ENCODE measurements around the gene MTFMT.
"Not testable (repeated sequence)": the region's sequence is repeated elsewhere in the genome, so short reads cannot be mapped to it uniquely, and the experiment has no call there.

The MTFMT gene

DNA sequence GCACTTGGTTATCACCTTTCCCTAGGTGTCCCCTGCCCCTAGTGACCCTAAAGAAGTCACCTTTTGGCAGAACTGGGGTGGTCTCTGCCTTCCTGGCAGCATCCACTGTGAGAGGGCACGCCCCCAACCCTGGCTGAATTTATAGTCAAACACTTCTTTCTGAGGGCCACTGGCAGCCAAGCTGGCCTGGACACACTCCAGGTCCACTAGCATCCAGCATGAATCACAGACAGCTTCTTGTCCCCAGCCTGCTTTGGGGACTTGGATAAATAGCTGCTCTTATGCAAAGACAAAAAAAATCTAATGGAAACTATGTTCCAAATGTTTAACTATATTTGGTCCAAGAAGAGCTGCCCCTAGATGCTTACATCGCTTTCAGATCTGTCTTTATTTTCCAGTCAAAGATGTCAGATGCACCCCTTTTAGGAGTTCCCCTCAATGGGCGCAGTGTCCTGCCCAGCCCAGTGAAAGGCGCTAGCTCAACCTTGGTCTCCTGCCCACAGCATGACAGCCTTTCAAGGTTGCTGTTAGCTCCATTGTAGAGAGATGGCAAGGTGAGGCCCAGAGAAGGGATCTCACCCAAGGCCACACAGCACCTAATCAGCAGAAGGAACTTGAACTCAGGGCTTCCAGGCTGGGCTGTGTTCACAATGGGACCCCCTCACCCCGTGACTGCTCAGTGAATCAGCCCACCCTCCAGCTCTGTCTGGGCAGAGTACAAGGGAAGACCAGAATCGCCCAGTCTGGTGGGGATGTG is 31.4 kb upstream of the MTFMT start:
- no peak for DNase-seq (ENCODE audit: low read depth in 3 of 3, low spot score in 1 of 3)

DNA sequence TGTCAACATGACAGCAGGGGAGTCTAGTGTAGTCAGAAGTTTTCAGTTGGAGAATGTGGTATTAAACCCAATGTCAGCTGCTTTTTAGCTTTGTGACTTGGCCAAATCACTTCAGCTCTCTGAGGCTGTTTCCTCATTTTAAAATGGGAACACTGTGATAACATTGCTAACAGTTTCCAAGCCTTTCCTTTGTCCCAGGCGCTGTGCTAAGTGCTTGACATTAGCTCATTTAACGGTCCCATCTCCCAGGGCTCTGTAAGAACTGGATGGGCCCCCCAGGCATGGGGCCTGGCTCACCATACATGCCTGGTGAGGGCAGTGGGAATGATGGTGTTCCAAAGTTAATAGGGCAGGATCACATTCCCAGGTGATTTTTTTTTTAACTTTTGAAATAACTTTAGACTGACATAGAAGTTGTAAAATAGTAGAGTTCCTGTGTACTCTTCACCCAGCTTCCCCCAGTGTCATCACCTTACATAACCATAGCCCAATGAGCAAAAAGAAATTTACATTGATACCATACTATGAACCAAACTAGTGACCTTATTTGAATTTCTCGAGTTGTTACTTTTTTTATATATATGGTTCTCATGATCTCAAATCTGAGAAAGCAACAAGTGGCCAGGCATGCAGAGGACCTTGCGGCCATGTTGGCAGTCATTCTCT is 30.6 kb upstream of the MTFMT start:
- no peak for DNase-seq (ENCODE audit: low read depth in 3 of 3, low spot score in 1 of 3)

DNA sequence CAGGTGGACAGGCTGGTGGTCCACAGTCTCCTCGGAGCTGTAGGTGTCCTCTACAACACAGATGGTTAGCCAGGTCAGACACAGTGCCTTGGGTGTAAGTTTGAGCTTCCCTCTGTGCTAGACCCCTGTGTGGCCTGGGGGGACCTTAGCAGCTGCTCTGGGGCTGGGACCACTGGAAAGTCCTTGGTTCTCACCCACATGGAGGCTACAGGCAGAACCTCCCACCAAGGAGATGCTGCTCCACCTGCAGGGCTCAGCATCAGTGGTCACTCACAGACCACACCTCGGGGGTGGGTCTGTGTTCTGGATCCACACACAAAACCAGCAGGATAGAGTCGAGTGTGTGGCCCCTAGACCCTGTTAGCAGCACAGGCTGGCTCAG is 29.9 kb upstream of the MTFMT start:
- DNase-seq (ENCODE audit: low read depth in 3 of 3, low spot score in 1 of 3) = no peak

DNA sequence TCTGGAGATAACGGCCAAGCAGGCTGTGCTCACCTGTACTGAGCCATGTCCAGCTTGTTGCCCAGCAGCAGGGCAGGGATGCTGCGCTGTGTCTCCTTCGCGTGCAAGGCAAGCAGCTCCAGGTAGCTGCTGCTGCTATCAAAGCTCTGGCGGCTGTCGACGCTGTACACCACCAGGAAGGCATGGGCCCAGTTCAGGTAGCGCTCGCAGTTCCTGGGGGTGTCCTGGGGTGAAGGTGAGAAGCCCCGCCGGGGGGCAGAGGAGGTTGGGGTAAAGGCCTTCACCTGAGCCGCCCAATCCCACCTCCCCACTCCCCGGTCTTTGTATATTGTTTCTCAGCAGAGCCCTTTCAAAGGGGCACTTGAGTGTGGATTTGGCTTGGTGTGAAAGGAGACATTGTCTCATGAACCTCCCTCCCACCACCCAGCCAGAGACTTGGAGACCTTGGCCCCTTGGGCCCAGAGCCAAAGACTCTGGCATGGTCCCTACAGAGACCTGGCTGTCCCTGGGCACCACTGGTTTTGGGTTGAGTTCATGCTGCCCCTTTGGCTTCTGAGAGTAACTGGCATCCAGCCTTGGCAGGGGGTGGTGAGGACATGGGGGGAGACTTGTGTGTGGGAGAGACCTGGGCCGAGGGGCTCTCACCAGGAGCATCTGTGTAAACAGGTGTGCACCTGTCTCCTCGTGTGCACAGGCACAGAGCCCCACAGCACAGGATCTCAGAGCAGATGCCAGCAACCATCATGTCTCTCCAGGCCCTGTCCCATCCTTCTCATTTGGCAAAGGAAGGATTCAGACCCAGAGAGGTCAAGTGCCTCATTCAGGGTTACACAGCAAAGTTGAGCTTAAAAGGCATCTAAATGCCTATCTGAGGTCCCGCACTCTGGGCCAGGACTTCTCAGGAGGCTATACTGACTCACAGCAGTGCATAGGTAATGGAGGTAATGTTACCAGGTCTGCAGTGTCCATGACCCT is 29.2 kb upstream of the MTFMT start:
- no peak for DNase-seq (ENCODE audit: low read depth in 3 of 3, low spot score in 1 of 3)

DNA sequence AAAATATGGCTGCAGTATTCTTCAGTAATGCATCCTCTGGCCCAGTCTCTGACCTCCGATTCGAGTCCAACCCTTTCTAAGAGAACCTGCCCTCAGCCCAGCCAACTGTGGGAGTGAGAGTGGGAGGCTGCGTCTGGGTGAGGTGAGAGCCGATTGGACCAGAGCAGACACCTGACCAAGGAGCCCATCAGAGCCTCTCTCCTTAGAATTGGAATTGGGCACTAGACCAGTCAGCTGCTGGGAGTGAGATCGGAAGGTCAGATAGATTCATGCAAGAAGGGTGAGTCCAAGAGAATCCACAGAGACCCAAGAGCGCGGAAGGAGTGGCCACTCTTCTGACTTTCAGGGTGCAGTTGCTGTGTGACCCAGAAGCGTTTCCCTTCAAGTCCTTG is 28.1 kb upstream of the MTFMT start:
- no peak for DNase-seq (ENCODE audit: low read depth in 3 of 3, low spot score in 1 of 3)

DNA sequence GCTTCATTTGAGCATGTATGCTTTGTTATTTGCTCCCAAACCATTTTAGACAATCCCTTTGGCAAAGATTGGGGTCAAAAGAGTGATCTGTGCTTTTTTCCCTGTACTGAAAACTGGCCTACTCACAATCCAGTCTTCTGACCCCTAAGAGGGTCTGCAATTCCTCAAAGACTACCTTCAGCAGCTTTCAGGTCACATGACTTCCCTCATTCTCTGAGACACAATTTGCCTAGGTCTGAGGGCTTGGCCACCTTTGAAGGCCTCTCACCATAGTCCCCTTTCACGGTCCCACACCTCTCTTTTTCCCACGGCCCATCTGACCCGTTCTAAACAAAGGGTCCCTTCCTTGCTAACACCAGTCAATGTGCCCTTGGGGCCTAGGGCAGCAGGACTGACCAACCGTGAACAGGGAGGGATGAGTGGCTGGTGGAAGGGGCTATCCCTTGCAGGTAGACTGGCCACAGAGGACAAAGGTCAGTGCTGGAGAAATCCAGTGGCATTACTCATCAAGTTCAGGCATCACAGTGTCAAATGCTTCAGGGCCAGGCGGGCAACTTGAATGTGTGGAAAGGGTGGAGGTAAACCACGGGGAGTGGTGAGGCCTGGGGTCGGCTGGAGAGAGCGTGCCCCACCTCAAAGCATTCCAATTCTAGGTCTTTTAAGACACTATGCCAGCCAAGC is 27.6 kb upstream of the MTFMT start:
- DNase-seq (ENCODE audit: low read depth in 3 of 3, low spot score in 1 of 3) = no peak

DNA sequence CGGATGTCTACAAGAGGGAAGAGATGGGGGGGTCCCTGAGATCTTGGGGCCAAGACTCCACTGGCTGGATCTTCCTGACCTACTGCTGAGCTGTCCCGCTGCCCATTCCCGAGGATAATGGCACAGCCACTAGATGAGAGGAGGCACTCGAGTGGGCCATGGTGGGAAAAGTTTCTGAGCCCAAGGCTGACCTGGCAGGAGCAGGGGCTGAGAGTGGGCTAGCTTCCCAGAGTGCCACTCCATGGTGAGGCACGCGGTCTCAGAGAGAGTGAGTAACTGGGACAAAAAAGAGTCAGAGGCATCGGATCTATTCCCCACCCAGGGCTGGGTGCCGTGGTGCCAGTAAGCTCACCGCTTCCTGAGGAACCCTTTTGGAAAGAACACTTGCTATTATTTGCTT is 26.7 kb upstream of the MTFMT start:
- DNase-seq (ENCODE audit: low read depth in 3 of 3, low spot score in 1 of 3) = no peak

DNA sequence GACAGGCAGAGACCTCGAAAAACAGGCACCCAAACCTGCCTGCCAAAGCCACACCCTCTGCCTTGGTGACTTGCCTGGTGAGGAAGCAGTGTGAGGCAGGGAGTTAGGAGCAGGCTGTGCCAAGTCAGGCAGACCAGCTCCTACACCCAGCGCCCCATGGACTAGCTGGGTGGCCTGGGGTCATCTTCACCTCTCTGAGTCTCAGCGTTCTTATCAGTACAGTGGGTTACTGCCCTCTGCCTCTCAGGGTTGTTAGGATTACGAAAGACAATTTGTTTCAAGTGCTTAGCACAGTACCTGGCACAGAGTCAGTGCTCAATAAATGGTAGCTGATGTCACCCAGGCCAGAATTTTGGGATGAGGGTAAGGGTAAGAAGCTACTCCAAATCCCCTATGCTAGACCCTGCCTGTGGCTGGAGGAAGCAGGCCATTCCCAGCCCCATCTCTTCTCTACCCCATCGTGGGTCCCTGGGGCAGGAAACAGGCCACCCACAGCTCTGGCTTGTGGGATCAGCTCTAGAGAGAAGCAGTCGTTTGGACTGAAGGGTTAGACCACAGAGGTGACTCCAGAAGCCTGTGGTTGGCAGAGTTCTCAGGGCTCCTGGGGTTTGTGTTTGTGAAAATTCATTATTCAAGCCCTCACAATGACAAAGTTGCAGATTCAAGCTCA is 25.9 kb upstream of the MTFMT start:
- DNase-seq (ENCODE audit: low read depth in 3 of 3, low spot score in 1 of 3) = no peak

DNA sequence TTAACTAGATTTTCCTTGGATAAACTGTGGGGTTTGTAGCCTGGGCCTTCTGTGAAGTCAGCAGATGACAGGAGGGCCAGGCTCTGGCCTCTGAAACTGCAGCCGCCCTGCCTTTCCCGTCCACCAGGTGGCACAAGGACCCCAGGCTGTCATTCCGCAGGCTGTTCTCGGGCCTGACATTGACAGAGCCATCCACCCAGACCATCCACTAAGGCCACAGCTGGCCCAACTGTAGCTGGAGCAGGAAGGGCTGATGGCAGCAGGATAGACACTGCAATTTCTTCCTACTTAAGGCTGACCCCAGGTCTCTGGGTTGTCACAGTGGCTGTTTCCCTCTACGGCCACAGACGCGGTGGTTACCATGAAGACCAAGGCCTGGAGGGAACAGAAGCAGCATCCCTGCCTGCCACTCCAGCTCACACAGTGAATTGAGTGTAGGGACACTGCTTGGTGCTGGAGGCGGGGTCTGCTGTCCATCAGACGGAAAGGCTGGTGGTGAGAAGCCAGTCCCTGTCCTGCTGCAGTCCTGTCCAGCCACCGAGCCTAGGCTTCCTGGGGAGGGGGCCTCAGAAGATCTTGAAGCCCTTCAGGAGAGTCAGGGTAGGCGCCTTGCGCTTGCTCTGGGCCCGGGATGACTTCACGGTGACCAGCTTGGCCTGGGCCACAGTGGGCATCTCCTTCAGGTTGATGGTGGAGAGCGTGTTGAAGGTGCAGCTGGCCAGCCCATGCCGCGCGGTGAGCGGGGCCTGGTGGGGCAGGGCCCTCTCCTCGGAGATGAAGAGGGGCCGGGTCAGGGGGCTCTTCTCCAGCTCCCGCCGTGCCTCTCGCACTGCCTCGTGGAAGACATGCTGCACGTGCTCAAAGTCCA is 25.1 kb upstream of the MTFMT start:
- peak in 2 of 3 donors; percentile 23 to 35 for DNase-seq (ENCODE audit: low read depth in 3 of 3, low spot score in 1 of 3)

DNA sequence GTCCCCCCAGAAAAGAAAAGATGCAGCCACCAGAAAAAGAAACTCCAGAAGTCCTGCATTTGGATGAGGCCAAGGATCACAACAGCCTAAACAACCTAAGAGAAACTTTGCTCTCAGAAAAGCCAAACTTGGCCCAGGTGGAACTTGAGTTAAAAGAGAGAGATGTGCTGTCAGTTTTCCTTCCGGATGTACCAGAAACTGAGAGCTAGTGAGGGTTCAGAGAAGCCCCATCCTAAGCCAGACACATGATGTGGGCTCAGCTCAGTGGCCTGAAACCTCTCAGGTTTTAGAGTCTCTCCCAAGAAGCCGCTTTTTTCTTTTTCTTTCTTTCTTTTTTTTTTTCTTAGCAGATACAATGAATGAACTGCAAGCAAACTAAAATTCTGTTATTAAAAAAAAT is 23.5 kb upstream of the MTFMT start:
- no peak for DNase-seq (ENCODE audit: low read depth in 3 of 3, low spot score in 1 of 3)

DNA sequence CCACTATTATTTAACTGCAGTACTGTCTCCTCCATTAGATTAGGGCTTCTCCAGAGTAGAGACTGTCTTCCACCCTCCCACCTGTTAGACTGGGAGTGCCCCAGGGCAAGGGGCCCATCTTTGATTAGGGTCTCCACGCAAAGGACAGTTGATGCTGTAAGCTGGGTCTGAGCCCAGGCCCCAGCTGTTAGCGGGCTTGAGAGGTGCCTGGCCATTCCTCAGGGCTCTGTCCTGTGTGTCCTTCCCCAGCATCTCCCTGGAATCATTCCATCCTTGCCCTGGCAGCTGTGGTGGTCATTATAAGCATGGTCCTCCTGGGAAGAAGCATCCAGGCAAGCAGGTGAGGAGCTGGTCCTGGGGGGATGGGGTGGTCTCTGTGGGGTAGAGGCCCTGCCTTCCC is 21.8 kb upstream of the MTFMT start:
- no peak for DNase-seq (ENCODE audit: low read depth in 3 of 3, low spot score in 1 of 3)

DNA sequence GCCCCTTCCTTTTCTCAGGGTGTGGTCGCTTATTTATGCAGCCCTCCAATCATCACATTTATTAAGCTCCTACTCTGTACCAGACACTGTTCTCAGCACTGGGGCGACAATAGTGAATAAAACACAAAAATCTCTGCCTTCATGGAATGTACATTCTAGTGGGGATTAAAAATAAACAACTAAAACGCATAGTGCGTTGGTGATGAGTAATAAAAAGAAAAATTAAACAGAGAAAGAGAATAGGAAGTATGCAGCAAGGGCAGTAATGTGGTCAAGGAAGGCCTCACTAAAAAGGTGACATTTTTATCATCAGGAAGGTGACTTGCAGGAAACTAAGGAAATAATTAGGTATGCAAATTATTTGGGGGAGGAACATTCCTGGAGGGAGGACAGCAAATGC is 20.8 kb upstream of the MTFMT start:
- no peak for DNase-seq (ENCODE audit: low read depth in 3 of 3, low spot score in 1 of 3)

DNA sequence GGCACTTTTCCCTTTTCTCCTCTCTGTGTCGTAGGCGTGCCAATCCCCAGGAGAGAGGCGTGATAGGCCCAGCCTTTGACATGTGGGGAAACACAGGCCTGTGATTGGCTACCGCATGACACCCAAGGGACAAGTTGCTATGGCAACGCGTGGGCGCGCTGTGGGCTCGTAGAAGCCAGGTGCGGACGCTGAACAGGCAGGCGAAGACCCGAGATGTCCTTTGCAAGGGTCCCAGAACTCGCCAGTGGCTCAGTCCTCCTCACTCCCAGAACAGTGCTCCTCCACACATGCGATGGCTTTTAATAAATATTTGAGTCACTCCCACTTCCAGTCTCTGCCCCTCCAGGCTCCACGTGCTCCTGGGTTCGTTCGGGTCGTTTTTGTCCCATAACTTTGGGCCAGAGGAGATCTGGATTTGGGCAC is 20.0 kb upstream of the MTFMT start:
- DNase-seq (ENCODE audit: low read depth in 3 of 3, low spot score in 1 of 3) = peak; percentile 63 to 79 (median 69)

DNA sequence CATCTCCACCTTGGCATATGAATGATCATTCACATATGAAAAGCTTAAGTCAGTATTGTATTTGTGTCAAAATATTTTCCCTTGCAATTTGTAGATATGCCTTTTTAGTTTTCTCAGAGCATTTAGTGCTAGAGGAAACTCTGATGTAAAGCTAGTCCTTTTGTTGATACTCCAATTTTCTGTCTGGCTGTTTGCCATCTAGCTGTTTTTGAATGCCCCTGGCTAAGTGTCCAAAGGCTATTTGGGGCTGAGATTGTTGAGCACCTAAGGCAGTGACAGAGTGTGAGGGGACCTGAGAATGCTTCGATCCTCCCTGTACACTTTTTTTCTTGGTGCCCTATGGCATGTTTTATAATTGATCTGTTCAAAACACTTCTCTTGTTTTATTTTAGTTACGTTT is 18.8 kb upstream of the MTFMT start:
- DNase-seq (ENCODE audit: low read depth in 3 of 3, low spot score in 1 of 3) = no peak

DNA sequence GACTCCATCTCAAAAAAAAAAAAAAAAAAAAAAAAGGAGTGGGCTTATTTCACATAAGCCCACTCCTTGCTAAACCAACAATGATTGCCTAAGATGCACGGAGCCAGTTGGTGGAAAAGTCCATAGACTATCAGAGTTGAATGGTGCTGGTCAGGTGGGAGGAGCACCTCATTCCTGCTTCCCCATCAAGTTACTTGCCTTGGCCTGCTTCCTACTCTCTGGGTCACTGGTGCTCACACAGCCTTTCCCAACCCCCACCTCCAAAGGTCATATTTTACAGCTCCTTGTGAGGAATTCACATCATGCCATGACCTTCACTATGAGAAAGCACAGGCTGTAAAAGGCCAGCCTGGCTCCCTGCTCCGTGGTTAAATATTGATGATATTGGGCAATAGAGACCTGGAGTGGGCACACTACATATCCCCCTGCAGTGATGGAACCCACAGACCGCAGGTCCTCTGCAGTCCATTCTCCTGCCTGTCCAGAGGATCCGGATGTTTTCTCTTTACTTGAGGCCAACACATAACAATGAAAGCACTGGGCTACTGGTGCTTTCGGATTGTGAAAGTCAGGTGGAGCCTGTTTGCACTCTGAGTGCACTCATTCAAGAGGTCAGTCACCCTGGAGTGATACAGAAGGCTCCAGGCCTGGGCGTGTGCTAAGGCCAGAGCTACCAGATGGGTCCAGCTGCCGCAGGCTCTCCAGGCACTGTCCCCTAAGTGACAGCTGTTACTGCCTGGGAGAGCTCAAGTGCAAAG is 15.5 kb upstream of the MTFMT start, which contains the start of gene SLC51B:
Gene SLC51B (plus strand): TSS at position 664 of the 758 bp plus-strand sequence. CDS start 4,618 bp downstream, outside the sequence.
- DNase-seq (ENCODE audit: low read depth in 3 of 3, low spot score in 1 of 3) = no peak

DNA sequence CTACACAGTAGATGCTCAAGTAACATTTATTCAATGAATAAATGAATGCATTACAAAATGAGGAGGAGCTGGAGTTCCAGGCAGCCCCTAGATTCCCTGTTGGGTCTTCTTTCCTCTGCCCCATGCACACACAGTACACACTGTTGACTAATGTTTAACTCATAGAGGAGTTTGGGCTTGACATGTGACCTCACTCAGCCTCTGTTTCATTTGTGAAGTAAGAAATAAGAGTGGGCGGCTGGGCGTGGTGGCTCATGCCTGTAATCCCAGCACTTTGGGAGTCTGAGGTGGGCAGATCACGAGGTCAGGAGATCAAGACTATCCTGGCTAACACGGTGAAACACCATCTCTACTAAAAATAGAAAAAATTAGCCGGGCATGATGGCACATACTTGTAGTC is 14.8 kb upstream of the MTFMT start:
- not testable (repeated sequence) for DNase-seq (ENCODE audit: low read depth in 3 of 3, low spot score in 1 of 3)

DNA sequence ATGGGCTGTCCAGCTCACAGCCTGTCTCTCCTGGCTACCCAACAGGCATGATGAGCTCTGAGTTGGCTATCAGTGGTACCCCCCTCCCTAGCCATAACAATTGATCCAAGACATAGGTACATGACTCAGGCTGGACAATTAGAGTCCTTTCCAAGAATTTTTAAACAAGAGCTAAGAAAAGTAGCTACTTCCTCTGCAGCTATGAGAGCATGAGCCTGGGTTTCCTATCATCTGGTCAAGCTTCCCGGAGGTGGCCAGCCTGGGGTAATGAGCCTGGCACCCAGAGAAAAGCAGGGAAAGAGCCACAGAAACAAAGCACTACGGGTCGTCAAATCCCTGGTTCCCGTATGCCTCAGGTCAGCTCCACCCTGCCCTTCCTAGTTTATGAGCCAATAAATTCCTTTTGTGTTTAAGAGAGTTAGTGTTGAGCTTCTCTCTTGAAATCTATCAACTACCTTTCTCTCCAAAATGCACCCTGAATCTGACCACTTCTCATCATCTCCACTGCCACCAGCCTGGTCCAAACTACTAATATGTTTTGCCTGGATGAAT is 13.4 kb upstream of the MTFMT start:
- DNase-seq (ENCODE audit: low read depth in 3 of 3, low spot score in 1 of 3) = no peak

DNA sequence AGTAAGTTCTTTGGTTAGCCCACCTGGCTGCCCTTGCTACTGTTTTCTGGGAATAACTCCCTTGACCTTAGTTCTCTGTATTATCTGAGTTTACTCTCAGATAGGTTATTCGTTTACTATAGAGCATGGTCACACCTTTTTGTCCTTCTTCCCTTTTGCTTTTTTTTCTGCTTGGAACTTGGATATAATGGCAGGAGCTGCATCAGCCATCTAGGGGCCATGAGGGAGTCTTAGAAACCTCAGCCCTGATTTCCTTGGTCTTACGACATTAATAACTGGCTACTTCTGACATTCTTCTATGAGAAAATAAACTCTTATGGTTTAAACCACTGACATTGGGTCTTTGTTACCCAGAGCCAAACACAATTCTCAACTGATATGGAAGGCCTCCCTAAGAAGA is 12.3 kb upstream of the MTFMT start:
- DNase-seq (ENCODE audit: low read depth in 3 of 3, low spot score in 1 of 3) = no peak

DNA sequence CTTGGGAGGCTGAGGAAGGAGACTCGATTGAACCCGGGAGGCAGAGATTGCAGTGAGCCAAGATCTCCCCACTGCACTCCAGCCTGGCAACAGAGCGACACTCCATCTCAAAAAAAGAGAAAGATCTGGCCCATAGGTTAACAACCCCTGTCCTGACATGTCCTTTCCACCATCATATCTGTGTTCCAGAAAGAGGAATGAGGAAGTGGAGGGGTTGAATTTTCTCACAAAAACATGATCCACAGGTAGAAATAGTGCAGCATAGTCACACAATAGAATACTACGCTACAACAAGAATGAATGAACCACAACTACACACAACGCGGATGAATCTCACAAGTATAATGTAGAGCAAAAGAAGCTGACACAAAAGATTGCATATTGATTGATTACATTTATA is 11.0 kb upstream of the MTFMT start:
- no peak for DNase-seq (ENCODE audit: low read depth in 3 of 3, low spot score in 1 of 3)

Measured in stimulated activated CD4-positive, alpha-beta T cell treated with anti-CD3 and anti-CD28 coated beads, TNF-alpha, amount 100 ng/mL, for 1 hour (primary cell).